H9 (cell line): Measurements from ENCODE around the gene PHKA2. TPM values are rescaled to one million over a fixed set of nuclear protein-coding genes. Genes with fewer than 3 reads are reported as not detected.

Source experiments
- DNase-seq: peaks from one replicate; pipeline ENCODE4 v3.0.0-alpha.2; 2017
- H2AFZ ChIP-seq: one replicate; pipeline ENCODE4 v1.6.1; 2013; ENCODE audit warnings: mild to moderate bottlenecking, low read length, control low read depth, moderate library complexity
- H2AK5ac ChIP-seq: 2 replicates; pipeline ENCODE4 v1.6.1; 2013; ENCODE audit warnings: low read length, control low read depth, mixed read lengths; ENCODE audit not compliant: insufficient read length
- H2BK120ac ChIP-seq: one replicate; pipeline ENCODE4 v1.6.1; 2013; ENCODE audit warnings: low read depth, mild to moderate bottlenecking, low read length, control low read depth, inconsistent platforms; ENCODE audit not compliant: poor library complexity, severe bottlenecking
- H2BK12ac ChIP-seq: 2 replicates; pipeline ENCODE4 v1.6.1; 2013; ENCODE audit warnings: low read length, control low read depth, mixed read lengths, low read depth; ENCODE audit not compliant: insufficient read length
- H2BK15ac ChIP-seq: 2 replicates; pipeline ENCODE4 v1.6.1; 2013; ENCODE audit warnings: low read depth, low read length, control low read depth
- H2BK20ac ChIP-seq: one replicate; pipeline ENCODE4 v1.6.1; 2013; ENCODE audit warnings: low read depth, mild to moderate bottlenecking, low read length, control low read depth, inconsistent platforms; ENCODE audit not compliant: poor library complexity, severe bottlenecking
- H2BK5ac ChIP-seq: 2 replicates; pipeline ENCODE4 v1.6.1; 2013; ENCODE audit warnings: low read length, control low read depth, mixed read lengths; ENCODE audit not compliant: insufficient read length
- H3K14ac ChIP-seq: 2 replicates; pipeline ENCODE4 v1.6.1; 2013; ENCODE audit warnings: low read length, control low read depth; ENCODE audit not compliant: insufficient read depth
- H3K18ac ChIP-seq: 2 replicates; pipeline ENCODE4 v1.6.1; 2013; ENCODE audit warnings: low read depth, mild to moderate bottlenecking, mixed read lengths, low read length, control low read depth; ENCODE audit not compliant: insufficient read length
- H3K23ac ChIP-seq: 2 replicates; pipeline ENCODE4 v1.6.1; 2013; ENCODE audit warnings: low read length, control low read depth, mixed read lengths, low read depth; ENCODE audit not compliant: insufficient read length
- H3K23me2 ChIP-seq: 2 replicates; pipeline ENCODE4 v1.6.1; 2013; ENCODE audit warnings: low read depth, mild to moderate bottlenecking, mixed read lengths, low read length, control low read depth; ENCODE audit not compliant: insufficient read length, poor library complexity, severe bottlenecking
- H3K27ac ChIP-seq: 2 replicates; pipeline ENCODE4 v1.5.1; 2013; ENCODE audit warnings: low read length, control low read depth, mixed read lengths, low read depth; ENCODE audit not compliant: insufficient read length
- H3K27me3 ChIP-seq: 2 replicates; pipeline ENCODE4 v1.6.1; 2013; ENCODE audit warnings: low read length, control low read depth, inconsistent platforms; ENCODE audit not compliant: insufficient read depth
- H3K4ac ChIP-seq: 2 replicates; pipeline ENCODE4 v1.6.1; 2013; ENCODE audit warnings: low read depth, mild to moderate bottlenecking, control low read depth, inconsistent platforms, low read length, moderate library complexity
- H3K4me1 ChIP-seq: 2 replicates; pipeline ENCODE4 v1.6.1; 2013; ENCODE audit warnings: low read length, control low read depth, inconsistent platforms; ENCODE audit not compliant: insufficient read depth
- H3K4me2 ChIP-seq: 2 replicates; pipeline ENCODE4 v1.6.1; 2013; ENCODE audit warnings: low read length, control low read depth, mixed read lengths; ENCODE audit not compliant: insufficient read length, insufficient read depth
- H3K56ac ChIP-seq: 2 replicates; pipeline ENCODE4 v1.6.1; 2013; ENCODE audit warnings: low read depth, mild to moderate bottlenecking, mixed read lengths, low read length, control low read depth; ENCODE audit not compliant: insufficient read length
- H3K79me1 ChIP-seq: 2 replicates; pipeline ENCODE4 v1.6.1; 2013; ENCODE audit warnings: low read depth, mild to moderate bottlenecking, moderate library complexity, low read length, control low read depth, inconsistent platforms; ENCODE audit not compliant: insufficient read depth, poor library complexity, severe bottlenecking
- H3K79me2 ChIP-seq: 2 replicates; pipeline ENCODE4 v1.6.1; 2013; ENCODE audit warnings: low read length, control low read depth, inconsistent platforms; ENCODE audit not compliant: insufficient read depth
- H3K9ac ChIP-seq: 2 replicates; pipeline ENCODE4 v1.6.1; 2013; ENCODE audit warnings: low read length, control low read depth, mixed read lengths; ENCODE audit not compliant: insufficient read length; ENCODE audit errors: extremely low read depth
- H3K9me3 ChIP-seq: one replicate; pipeline ENCODE4 v1.6.1; 2013; ENCODE audit warnings: low read depth, low read length, inconsistent platforms; ENCODE audit not compliant: control insufficient read depth
- H3T11ph ChIP-seq: one replicate; pipeline ENCODE4 v1.6.1; 2013; ENCODE audit warnings: mild to moderate bottlenecking, low read length, control low read depth, inconsistent platforms
- H4K20me1 ChIP-seq: one replicate; pipeline ENCODE4 v1.6.1; 2013; ENCODE audit not compliant: control insufficient read depth, insufficient read length, insufficient read depth
- H4K5ac ChIP-seq: 2 replicates; pipeline ENCODE4 v1.6.1; 2013; ENCODE audit warnings: low read depth, mild to moderate bottlenecking, mixed read lengths, low read length, control low read depth; ENCODE audit not compliant: insufficient read length
- H4K8ac ChIP-seq: replicated peaks from 2 replicates; pipeline ENCODE4 v1.6.1; 2013; ENCODE audit warnings: low read length, control low read depth, mixed read lengths, low read depth; ENCODE audit not compliant: insufficient read length
- H4K91ac ChIP-seq: 2 replicates; pipeline ENCODE4 v1.6.1; 2013; ENCODE audit warnings: low read depth, mild to moderate bottlenecking, moderate library complexity, mixed read lengths, low read length, control low read depth; ENCODE audit not compliant: insufficient read length
- H3K27ac Mint-ChIP-seq, 3 experiments: 2 replicates in 2 of 3; 3 replicates in 1 of 3; pipeline ENCODE4 v1.8.0; 2020 to 2021; ENCODE audit warnings: mixed read lengths in 3 of 3, mild to moderate bottlenecking in 1 of 3, moderate library complexity in 1 of 3
- H3K27me3 Mint-ChIP-seq: 2 replicates; pipeline ENCODE4 v1.8.0; 2021; ENCODE audit warnings: low read depth, mild to moderate bottlenecking, moderate library complexity, mixed read lengths
- H3K36me3 Mint-ChIP-seq, 3 experiments: 2 replicates in 2 of 3; 3 replicates in 1 of 3; pipeline ENCODE4 v1.8.0; 2020 to 2021; ENCODE audit warnings: low read depth in 3 of 3, mixed read lengths in 3 of 3; ENCODE audit not compliant: insufficient read depth in 1 of 3
- H3K4me1 Mint-ChIP-seq, 2 experiments: 2 replicates each; pipeline ENCODE4 v1.8.0; 2020; ENCODE audit warnings: mixed read lengths in 2 of 2
- H3K4me3 Mint-ChIP-seq, 2 experiments: 2 replicates in 1 of 2; 3 replicates in 1 of 2; pipeline ENCODE4 v1.8.0; 2020 to 2021; ENCODE audit warnings: mild to moderate bottlenecking in 2 of 2, mixed read lengths in 2 of 2, moderate library complexity in 1 of 2
- H3K9me3 Mint-ChIP-seq, 2 experiments: 2 replicates in 1 of 2; 3 replicates in 1 of 2; pipeline ENCODE4 v1.8.0; 2020; ENCODE audit warnings: mild to moderate bottlenecking in 2 of 2, mixed read lengths in 2 of 2, moderate library complexity in 1 of 2
- CTCF ChIP-seq: fragments of 200-600 bp; sonication (generic); conservative IDR thresholded peaks from 3 replicates; pipeline ENCODE4 v1.8.0; 2021; ENCODE audit warnings: antibody characterized with exemption, mild to moderate bottlenecking
- WGBS: extraction: QIAGEN DNeasy Blood & Tissue Kit; methylation state at CpG from one replicate; pipeline ENCODE4 v1.1.7; 2013; ENCODE audit warnings: missing lambda C conversion rate, low lambda C conversion rate, mixed read lengths; ENCODE audit not compliant: insufficient read length; ENCODE audit errors: extremely low coverage; 5-methylcytosine and 5-hydroxymethylcytosine counted together
- total RNA-seq: library from RNA; stranded (reverse); gene quantifications from 2 replicates; pipeline ENCODE4 v1.2.1, GENCODE V29; 2021

Gene PHKA2
- total RNA-seq, 1 experiment from 2014 or later: 24.2 TPM

GRCh38 chrX:18893536-18893935 is 90.4 kb downstream of the PHKA2 start:
- no CpG with 5 or more reads among the region's 11 CpGs for WGBS
- no peak overlapping the region for H2BK12ac ChIP-seq
- no peak overlapping the region for H2BK120ac ChIP-seq
- H3K27ac ChIP-seq: no peak overlapping the region
- TF ChIP-seq CTCF: no peak
- no peaks in the 10 kb centered on the region for H3K27me3 ChIP-seq
- H3K4me2 ChIP-seq: no peak overlapping the region
- no peak overlapping the region for H2BK20ac ChIP-seq
- H4K5ac ChIP-seq: no peak overlapping the region
- no peak overlapping the region for H4K91ac ChIP-seq
- H2AK5ac ChIP-seq: no peak overlapping the region
- H2BK15ac ChIP-seq: no peak overlapping the region
- no peak overlapping the region for H3K56ac ChIP-seq
- no peaks in the 10 kb centered on the region for H4K20me1 ChIP-seq
- no peaks in the 10 kb centered on the region for H3K23me2 ChIP-seq
- Mint-ChIP-seq H3K27ac (no peak overlapping the region), H3K9me3 (peaks cover 71 to 73% of the 10 kb centered on the region in 2 experiments), H3K36me3 (peaks cover 4 to 41% (median 19%) of the 10 kb centered on the region in 3 experiments; a peak in 4 of 7 replicates), H3K4me3 (no peak overlapping the region), H3K4me1 (peaks cover 4 to 6% of the 10 kb centered on the region in 2 experiments), H3K27me3 (no peaks in the 10 kb centered on the region)
- no peaks in the 10 kb centered on the region for H3K79me1 ChIP-seq
- H3K79me2 ChIP-seq: no peaks in the 10 kb centered on the region
- H2AFZ ChIP-seq: no peak overlapping the region
- DNase-seq: no peak
- H3K23ac ChIP-seq: no peak overlapping the region
- H3K14ac ChIP-seq: no peak overlapping the region
- H3K4ac ChIP-seq: no peak overlapping the region
- H3K9ac ChIP-seq: no peak overlapping the region
- no peak overlapping the region for H2BK5ac ChIP-seq
- H3T11ph ChIP-seq: no peak overlapping the region
- H3K18ac ChIP-seq: no peak overlapping the region
- H3K9me3 ChIP-seq: peaks cover 46% of the 10 kb centered on the region
- H3K4me1 ChIP-seq: no peaks in the 10 kb centered on the region
- no peak overlapping the region for H4K8ac ChIP-seq
